Adrenal gland (tissue), 12 donors: ENCODE results near the gene AIDA. TPM values are rescaled to one million over a fixed set of nuclear protein-coding genes. Genes with fewer than 3 reads are reported as not detected.

Experiments used
- DNase-seq, 7 donors: peaks; one replicate each; pipeline ENCODE4 v3.0.0-alpha.2; 2019 to 2020
- H3K27ac ChIP-seq, 5 donors: fragments of 200-600 bp; sonication (generic) in 4 of 5; 1 replicate in 3 of 5; 2 replicates in 2 of 5; pipeline versions ENCODE4 v1.5.1 to v1.8.0; 2016 to 2020; ENCODE audit warnings: mild to moderate bottlenecking in 1 of 5
- H3K27me3 ChIP-seq: fragments of 200-600 bp; 2 replicates; pipeline ENCODE4 v1.8.0; 2021
- H3K36me3 ChIP-seq, 2 donors: fragments of 200-600 bp; replicated peaks in 1 of 2; 1 replicate in 1 of 2; 2 replicates in 1 of 2; pipeline versions ENCODE4 v1.5.1 to v1.8.0; 2018 to 2022
- H3K4me1 ChIP-seq, 2 donors: fragments of 200-600 bp; replicated peaks in 1 of 2; 1 replicate in 1 of 2; 2 replicates in 1 of 2; pipeline versions ENCODE4 v1.5.1 to v1.8.0; 2018 to 2021
- H3K4me3 ChIP-seq, 4 donors: fragments of 200-600 bp; sonication (generic) in 3 of 4; one replicate each; pipeline ENCODE4 v1.5.1; 2016 to 2018
- H3K9me3 ChIP-seq, 3 donors: fragments of 200-600 bp; sonication (generic) in 1 of 3; replicated peaks in 1 of 3; 1 replicate in 2 of 3; 2 replicates in 1 of 3; pipeline versions ENCODE4 v1.5.1 to v1.8.0; 2016 to 2021
- POLR2A ChIP-seq, 2 donors: fragments of 450-650 bp; IDR thresholded peaks; one replicate each; pipeline ENCODE4 v1.6.1; 2017; ENCODE audit warnings: antibody characterized with exemption in 2 of 2, mild to moderate bottlenecking in 2 of 2, moderate library complexity in 1 of 2
- WGBS, 4 donors: extraction: QIAGEN DNeasy Blood & Tissue Kit in 2 of 4; methylation state at CpG; one replicate each; pipeline versions ENCODE4 v1.1.5 to v1.1.7; 2013 to 2017; 5-methylcytosine and 5-hydroxymethylcytosine counted together
- intact Hi-C, 2 donors: fragments of 100-400 bp; cut with DNase I; formaldehyde crosslinking; loops; one replicate each; pipeline versions ENCODE4 v1.14.1 to v1.15.0; 2022 to 2023
- polyA plus RNA-seq, 3 donors: library from polyadenylated mRNA; stranded (reverse); fragments of 200-250 nt in 2 of 3; fragments of 350-450 nt in 1 of 3; fragmentation: Illumina TruSeq in 1 of 3; extraction: RNeasy Lipid Tissue Mini Kit (QIAGEN cat#74804) in 1 of 3; gene quantifications; one replicate each; pipeline ENCODE4 v1.2.3, GENCODE V29; 2013 to 2014
- total RNA-seq, 9 donors: library from RNA; depleted of rRNA in 4 of 9; stranded (reverse); fragments of >200 nt in 4 of 9; fragments of 120-200 nt in 1 of 9; fragmentation: NEBNext Ultra II Directional in 1 of 9; extraction: Animal tissue kit (Norgen Biotek cat#: 25700) in 1 of 9; gene quantifications; one replicate each; pipeline versions ENCODE4 v1.1.0 to v1.2.4, GENCODE V29; 2013 to 2023
- TF ChIP-seq, protein P1 (sequence below), 6 experiments: fragments of 450-650 bp in 4 of 6; fragments of 200-600 bp in 2 of 6; sonication (generic) in 1 of 6; IDR thresholded peaks; 1 replicate in 5 of 6; 2 replicates in 1 of 6; pipeline versions ENCODE4 v1.5.1 to v1.8.0; 2016 to 2021; ENCODE audit warnings: antibody characterized with exemption in 6 of 6, mild to moderate bottlenecking in 2 of 6, moderate library complexity in 1 of 6
- donor health status: healthy with polysubstance abuse.
- donor health status: Bipolar disorder and iron deficiency.
- donor health status: DM: yes; HTN: yes; CAD: no.
- donor health status: DM: no; HTN: no; CAD: no.
- donor health status: DM: no; HTN: no; CAD: no.
- donor health status: DM: yes; HTN: yes; CAD: no.

The AIDA gene
- total and polyA plus RNA-seq, 12 donors: 29.4 to 72.0 (median 48.9) TPM

DNA sequence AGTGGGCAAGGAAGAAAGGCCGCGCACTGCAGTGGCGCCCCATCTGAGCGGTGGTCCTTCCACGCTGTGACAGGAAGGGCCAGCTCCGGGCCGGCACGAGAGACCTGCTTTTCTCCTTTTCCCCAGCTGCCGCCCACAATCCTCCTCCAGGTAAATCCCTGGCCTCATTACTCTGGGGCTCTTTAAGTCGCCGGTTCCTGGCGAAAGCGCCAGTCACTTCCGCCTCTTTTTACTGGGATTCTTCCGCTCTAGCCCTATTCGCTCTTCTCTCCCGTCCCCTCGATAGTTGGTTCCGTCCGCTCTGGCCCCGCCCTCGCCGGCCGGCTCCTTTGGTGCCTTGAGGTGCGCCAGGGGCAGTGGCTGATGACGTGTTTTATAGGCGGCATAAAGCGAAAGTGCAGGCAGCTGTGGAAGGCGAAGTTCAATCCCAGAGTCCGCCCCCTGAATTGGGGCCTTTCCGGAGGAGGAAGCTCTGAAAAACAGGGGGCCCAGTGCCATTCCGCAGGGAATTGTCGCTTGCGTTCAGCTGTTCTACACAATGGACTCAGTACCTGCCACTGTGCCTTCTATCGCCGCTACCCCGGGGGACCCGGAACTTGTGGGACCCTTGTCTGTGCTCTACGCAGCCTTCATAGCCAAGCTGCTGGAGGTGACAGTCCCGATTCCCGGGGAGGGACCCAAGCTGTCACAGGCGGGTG, 68.2 kb downstream of the AIDA start:
- peak overlapping the region; percentile 68 to 89 (median 78) for H3K4me3 ChIP-seq
- H3K27ac ChIP-seq: peak overlapping the region; percentile 88 to 96 (median 92)
- WGBS, 4 donors: 0 to 1% (median 0%) methylated on average over 22 to 42 of the region's 42 CpGs
- TF ChIP-seq POLR2A (IDR thresholded peaks at IDR 0.05): peak; percentile 85 to 94
- TF ChIP-seq, protein P1, sequence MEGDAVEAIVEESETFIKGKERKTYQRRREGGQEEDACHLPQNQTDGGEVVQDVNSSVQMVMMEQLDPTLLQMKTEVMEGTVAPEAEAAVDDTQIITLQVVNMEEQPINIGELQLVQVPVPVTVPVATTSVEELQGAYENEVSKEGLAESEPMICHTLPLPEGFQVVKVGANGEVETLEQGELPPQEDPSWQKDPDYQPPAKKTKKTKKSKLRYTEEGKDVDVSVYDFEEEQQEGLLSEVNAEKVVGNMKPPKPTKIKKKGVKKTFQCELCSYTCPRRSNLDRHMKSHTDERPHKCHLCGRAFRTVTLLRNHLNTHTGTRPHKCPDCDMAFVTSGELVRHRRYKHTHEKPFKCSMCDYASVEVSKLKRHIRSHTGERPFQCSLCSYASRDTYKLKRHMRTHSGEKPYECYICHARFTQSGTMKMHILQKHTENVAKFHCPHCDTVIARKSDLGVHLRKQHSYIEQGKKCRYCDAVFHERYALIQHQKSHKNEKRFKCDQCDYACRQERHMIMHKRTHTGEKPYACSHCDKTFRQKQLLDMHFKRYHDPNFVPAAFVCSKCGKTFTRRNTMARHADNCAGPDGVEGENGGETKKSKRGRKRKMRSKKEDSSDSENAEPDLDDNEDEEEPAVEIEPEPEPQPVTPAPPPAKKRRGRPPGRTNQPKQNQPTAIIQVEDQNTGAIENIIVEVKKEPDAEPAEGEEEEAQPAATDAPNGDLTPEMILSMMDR (IDR thresholded peaks at IDR 0.05): no peak
- intact Hi-C loops: no loop called here
- H3K27me3 ChIP-seq: no peaks in the 10 kb centered on the region
- peak; percentile 98 to 99 (median 98) for DNase-seq
- no peaks in the 10 kb centered on the region for H3K9me3 ChIP-seq
- H3K4me1 ChIP-seq: peaks cover 5 to 8% of the 10 kb centered on the region in 2 donors
- H3K36me3 ChIP-seq: peaks cover 0 to 3% of the 10 kb centered on the region in 2 donors

DNA sequence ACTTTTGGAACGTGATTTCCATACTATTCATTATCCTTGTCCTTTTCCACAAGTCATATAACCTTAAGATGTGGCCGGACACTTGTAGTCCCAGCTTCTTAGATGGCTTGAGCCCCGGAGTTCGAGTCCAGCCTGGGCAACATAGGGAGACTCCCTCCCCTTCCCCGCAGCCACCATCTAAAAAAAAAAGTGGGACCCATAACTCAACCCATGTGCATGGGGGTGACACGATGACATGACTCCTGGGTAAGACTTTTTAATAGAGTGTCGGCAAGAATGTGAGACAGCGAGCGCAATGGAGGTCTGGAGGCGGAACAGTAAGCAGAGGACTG, 68.7 kb downstream of the AIDA start:
- no peaks in the 10 kb centered on the region for H3K27me3 ChIP-seq
- WGBS, 4 donors: 4 to 6% (median 5%) methylated on average over 10 of the region's 10 CpGs
- peak overlapping the region; percentile 88 to 96 (median 92) for H3K27ac ChIP-seq
- TF ChIP-seq, protein P1 (IDR thresholded peaks at IDR 0.05): no peak
- no peak for TF ChIP-seq POLR2A (IDR thresholded peaks at IDR 0.05)
- H3K9me3 ChIP-seq: no peaks in the 10 kb centered on the region
- H3K4me1 ChIP-seq: peaks cover 5 to 8% of the 10 kb centered on the region in 2 donors
- intact Hi-C loops: no loop called here
- H3K4me3 ChIP-seq: peak overlapping the region; percentile 13 to 87 (median 55)
- H3K36me3 ChIP-seq: peaks cover 0 to 6% of the 10 kb centered on the region in 2 donors
- DNase-seq: peak in 2 of 7 donors; percentile 26 to 30

DNA sequence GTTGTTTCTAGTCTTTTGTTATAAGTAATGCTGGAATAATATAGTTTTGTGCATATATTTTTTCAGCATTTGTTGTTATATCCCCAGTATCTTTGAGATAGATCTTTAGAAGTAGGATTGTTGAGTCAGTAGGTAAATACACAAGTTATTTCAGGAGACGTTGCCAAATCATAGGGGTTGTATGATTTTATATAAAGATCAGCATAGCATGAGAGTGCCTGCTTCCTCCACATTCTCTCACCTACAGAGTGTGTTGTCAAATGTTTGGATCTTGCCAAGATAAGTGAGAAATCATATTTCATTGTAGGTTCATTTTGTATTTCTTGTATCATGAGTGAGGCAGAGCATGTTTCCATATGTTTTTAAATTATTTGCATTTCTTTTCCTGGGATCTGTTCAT, 69.8 kb downstream of the AIDA start:
- H3K4me1 ChIP-seq: peaks cover 5 to 8% of the 10 kb centered on the region in 2 donors
- TF ChIP-seq, protein P1 (IDR thresholded peaks at IDR 0.05): no peak
- TF ChIP-seq POLR2A (IDR thresholded peaks at IDR 0.05): no peak
- H3K4me3 ChIP-seq: no peak overlapping the region
- no peak for DNase-seq
- intact Hi-C loops: no loop called here
- H3K9me3 ChIP-seq: no peaks in the 10 kb centered on the region
- H3K36me3 ChIP-seq: peaks cover 0 to 6% of the 10 kb centered on the region in 2 donors
- H3K27ac ChIP-seq: no peak overlapping the region
- WGBS, 4 donors: 71 to 83% (median 78%) methylated on average over 1 of the region's 1 CpG
- H3K27me3 ChIP-seq: no peaks in the 10 kb centered on the region

DNA sequence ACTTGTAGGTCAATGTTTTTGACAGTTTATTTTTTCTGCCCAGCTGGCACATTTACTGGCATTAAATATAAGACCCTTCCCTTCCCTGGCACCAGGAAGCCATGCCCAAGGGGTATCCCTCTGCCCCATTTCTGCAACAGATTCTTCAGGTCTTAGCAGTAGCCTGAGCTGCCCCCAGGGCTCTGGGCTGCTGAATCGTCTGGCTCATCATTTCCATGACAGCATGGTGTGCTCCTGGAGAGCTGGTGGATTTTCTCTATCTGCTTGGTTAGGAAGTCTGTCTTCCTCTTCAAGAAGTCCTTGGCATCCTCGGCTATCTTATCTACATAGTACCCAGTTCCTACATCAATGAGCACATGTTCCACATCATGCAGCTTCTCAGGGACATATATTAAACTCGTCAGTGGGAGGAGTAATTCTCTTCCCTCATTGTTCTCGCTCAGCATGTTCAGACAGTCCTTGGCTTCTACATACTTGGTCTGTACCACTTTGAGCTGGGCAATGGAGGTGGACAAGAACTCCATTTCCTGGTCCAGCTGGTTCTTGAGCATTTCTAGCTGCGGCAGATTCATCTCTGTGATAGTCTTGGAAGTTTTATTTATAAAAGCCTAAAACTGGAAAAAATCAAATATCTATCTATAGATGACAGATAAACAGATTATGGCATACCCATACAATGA, 70.9 kb downstream of the AIDA start:
- peaks cover 0 to 6% of the 10 kb centered on the region in 2 donors for H3K36me3 ChIP-seq
- H3K4me3 ChIP-seq: no peak overlapping the region
- H3K9me3 ChIP-seq: no peaks in the 10 kb centered on the region
- TF ChIP-seq, protein P1 (IDR thresholded peaks at IDR 0.05): no peak
- no peak for TF ChIP-seq POLR2A (IDR thresholded peaks at IDR 0.05)
- H3K4me1 ChIP-seq: peaks cover 5 to 8% of the 10 kb centered on the region in 2 donors
- no peak overlapping the region for H3K27ac ChIP-seq
- intact Hi-C loops: no loop called here
- H3K27me3 ChIP-seq: no peaks in the 10 kb centered on the region
- 55 to 70% (median 62%) methylated on average over 5 of the region's 5 CpGs for WGBS, 4 donors
- peak in 1 of 7 donors; percentile 24 for DNase-seq
